Esophagus squamous epithelium (tissue), 4 donors: Measurements from ENCODE around the gene SHISA3.

Experiments
- POLR2A ChIP-seq, 4 donors: fragments of 450-650 bp; IDR thresholded peaks; one replicate each; pipeline ENCODE4 v1.6.1; 2017; ENCODE audit warnings: antibody characterized with exemption in 4 of 4, mild to moderate bottlenecking in 4 of 4, moderate library complexity in 3 of 4
- TF ChIP-seq, protein P1 (sequence below), 6 experiments: fragments of 450-650 bp in 4 of 6; fragments of 200-600 bp in 2 of 6; sonication (generic) in 2 of 6; IDR thresholded peaks; one replicate each; pipeline ENCODE4 v1.5.1; 2016 to 2019; ENCODE audit warnings: antibody characterized with exemption in 6 of 6, mild to moderate bottlenecking in 4 of 6, moderate library complexity in 4 of 6

DNA sequence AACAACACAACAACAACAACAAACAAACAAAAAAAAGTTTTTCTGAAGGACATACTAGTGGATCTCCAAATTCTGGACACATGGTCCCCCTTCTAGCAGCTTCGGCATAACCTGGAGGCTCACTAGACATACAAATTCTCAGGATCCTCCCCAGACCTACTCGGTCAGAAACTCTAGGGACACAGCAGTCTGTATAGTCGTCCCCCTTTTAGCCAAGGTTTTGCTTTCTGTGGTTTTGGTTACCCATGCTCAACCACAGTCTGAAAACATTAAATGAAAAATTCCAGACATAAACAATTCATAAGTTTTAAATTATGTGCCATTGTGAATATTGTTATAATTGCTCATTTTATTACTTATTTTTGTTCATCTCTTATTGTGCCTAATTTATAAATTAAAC is 45.2 kb upstream of the SHISA3 start:
- TF ChIP-seq, protein P1, sequence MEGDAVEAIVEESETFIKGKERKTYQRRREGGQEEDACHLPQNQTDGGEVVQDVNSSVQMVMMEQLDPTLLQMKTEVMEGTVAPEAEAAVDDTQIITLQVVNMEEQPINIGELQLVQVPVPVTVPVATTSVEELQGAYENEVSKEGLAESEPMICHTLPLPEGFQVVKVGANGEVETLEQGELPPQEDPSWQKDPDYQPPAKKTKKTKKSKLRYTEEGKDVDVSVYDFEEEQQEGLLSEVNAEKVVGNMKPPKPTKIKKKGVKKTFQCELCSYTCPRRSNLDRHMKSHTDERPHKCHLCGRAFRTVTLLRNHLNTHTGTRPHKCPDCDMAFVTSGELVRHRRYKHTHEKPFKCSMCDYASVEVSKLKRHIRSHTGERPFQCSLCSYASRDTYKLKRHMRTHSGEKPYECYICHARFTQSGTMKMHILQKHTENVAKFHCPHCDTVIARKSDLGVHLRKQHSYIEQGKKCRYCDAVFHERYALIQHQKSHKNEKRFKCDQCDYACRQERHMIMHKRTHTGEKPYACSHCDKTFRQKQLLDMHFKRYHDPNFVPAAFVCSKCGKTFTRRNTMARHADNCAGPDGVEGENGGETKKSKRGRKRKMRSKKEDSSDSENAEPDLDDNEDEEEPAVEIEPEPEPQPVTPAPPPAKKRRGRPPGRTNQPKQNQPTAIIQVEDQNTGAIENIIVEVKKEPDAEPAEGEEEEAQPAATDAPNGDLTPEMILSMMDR (IDR thresholded peaks at IDR 0.05) = no peak
- TF ChIP-seq POLR2A (IDR thresholded peaks at IDR 0.05) = no peak
